HepG2 (cell line): ENCODE measurements around the gene LIPA. TPM values are rescaled to one million over a fixed set of nuclear protein-coding genes. Genes with fewer than 3 reads are reported as not detected.

ENCODE experiments used
- ATAC-seq: fragments of 200-7000 bp; cut with Tn5 transposase; 3 replicates; pipeline ENCODE4 v1.9.1; 2020; ENCODE audit warnings: mild to moderate bottlenecking, moderate library complexity
- BruUV-seq: library from RNA; stranded (reverse); fragments of 400-500 nt; replicated peaks from 2 replicates; lab custom pipeline; 2021; lab: Mats Ljungman, UMichigan
- CTCF ChIA-PET: fragments of 300-600 bp; formaldehyde crosslinking; extraction: SDS; loops from one replicate; lab custom pipeline; 2021; ENCODE audit warnings: low total read pairs, inconsistent platforms, low intra/inter-chr PET ratio; lab: Yijun Ruan, JAX
- POLR2A ChIA-PET: fragments of 350-600 bp; sonication (Branson Sonifier 250); formaldehyde crosslinking; loops from one replicate; lab custom pipeline; 2020; ENCODE audit warnings: antibody characterized with exemption, inconsistent platforms; lab: Yijun Ruan, JAX
- DNase-seq: peaks from one replicate; pipeline ENCODE4 v3.0.0-alpha.2; 2015; ENCODE audit warnings: low spot score
- FAIRE-seq: peaks from 3 replicates; lab custom pipeline; 2011; peaks lifted over from hg19 to GRCh38; lab: Jason Lieb, UNC
- H2AFZ ChIP-seq: one replicate; pipeline ENCODE4 v1.6.1; 2011; ENCODE audit warnings: low read length, inconsistent platforms
- H3K27ac ChIP-seq: fragments of 300-600 bp; 3 replicates; pipeline ENCODE4 v1.8.0; 2011; ENCODE audit warnings: mixed run types, mild to moderate bottlenecking, mixed read lengths, low read length, inconsistent platforms; ENCODE audit not compliant: insufficient read depth; ENCODE audit errors: extremely low read length
- H3K27me3 ChIP-seq, 2 experiments: fragments of 200-600 bp in 1 of 2; 2 replicates in 1 of 2; 3 replicates in 1 of 2; pipeline versions ENCODE4 v1.6.0 to v1.8.0; 2011; ENCODE audit warnings: low read length in 2 of 2, mild to moderate bottlenecking in 2 of 2, moderate library complexity in 2 of 2, inconsistent platforms in 1 of 2; ENCODE audit not compliant: insufficient read depth in 2 of 2, control insufficient read depth in 1 of 2
- H3K36me3 ChIP-seq, 2 experiments: fragments of 200-600 bp in 1 of 2; replicated peaks in 1 of 2; 2 replicates in 1 of 2; 3 replicates in 1 of 2; pipeline versions ENCODE4 v1.5.1 to v1.8.0; 2011; ENCODE audit warnings: low read length in 2 of 2, inconsistent platforms in 1 of 2; ENCODE audit not compliant: insufficient read depth in 2 of 2, control insufficient read depth in 1 of 2
- H3K4me1 ChIP-seq: 2 replicates; pipeline ENCODE4 v1.5.1; 2012; ENCODE audit warnings: low read length, inconsistent platforms; ENCODE audit not compliant: insufficient read depth
- H3K4me2 ChIP-seq: 2 replicates; pipeline ENCODE4 v1.6.0; 2011; ENCODE audit warnings: low read depth, low read length, inconsistent platforms
- H3K4me3 ChIP-seq, 3 experiments: fragments of 200-600 bp in 1 of 3; sonication (generic), shearing (Covaris generic) in 1 of 3; replicated peaks in 1 of 3; 2 replicates each; pipeline ENCODE4 v1.5.1; 2011 to 2016; ENCODE audit warnings: low read length in 3 of 3, inconsistent platforms in 2 of 3, low read depth in 2 of 3, mild to moderate bottlenecking in 2 of 3, control low read depth in 1 of 3, mixed read lengths in 1 of 3; ENCODE audit not compliant: insufficient read depth in 1 of 3
- H3K79me2 ChIP-seq: one replicate; pipeline ENCODE4 v1.6.1; 2011; ENCODE audit warnings: low read length, inconsistent platforms; ENCODE audit not compliant: insufficient read depth
- H3K9ac ChIP-seq: 2 replicates; pipeline ENCODE4 v1.6.0; 2011; ENCODE audit warnings: mild to moderate bottlenecking, low read depth, low read length, inconsistent platforms; ENCODE audit not compliant: insufficient read depth
- H3K9me3 ChIP-seq: 2 replicates; pipeline ENCODE4 v1.5.1; 2012; ENCODE audit warnings: mild to moderate bottlenecking, low read length
- H4K20me1 ChIP-seq: 2 replicates; pipeline ENCODE4 v1.6.0; 2011; ENCODE audit warnings: inconsistent platforms, mild to moderate bottlenecking, low read length, moderate library complexity; ENCODE audit not compliant: insufficient read depth
- PHF5A ChIP-seq: IDR thresholded peaks from one replicate; pipeline ENCODE4 v1.6.1; 2018; ENCODE audit warnings: low read depth, missing genetic modification reagents; ENCODE audit not compliant: unreplicated experiment
- RBAK ChIP-seq: sonication (generic); formaldehyde crosslinking; IDR thresholded peaks from 2 replicates; pipeline ENCODE4 v1.5.1; 2020; ENCODE audit warnings: mild to moderate bottlenecking, missing genetic modification reagents
- STAT5B ChIP-seq: sonication (generic); formaldehyde crosslinking; IDR thresholded peaks from 2 replicates; pipeline ENCODE4 v1.4.0; 2020; ENCODE audit warnings: missing genetic modification reagents
- ZNF333 ChIP-seq: sonication (generic); formaldehyde crosslinking; IDR thresholded peaks from 2 replicates; pipeline ENCODE4 v1.4.0; 2020; ENCODE audit warnings: mild to moderate bottlenecking, missing genetic modification reagents, borderline replicate concordance
- WGBS: methylation state at CpG from one replicate; pipeline ENCODE4 v1.1.6; 2017; ENCODE audit warnings: low lambda C conversion rate; 5-methylcytosine and 5-hydroxymethylcytosine counted together
- in situ Hi-C: cut with HindIII; loops from 2 replicates; pipeline ENCODE4 v1.10.0; 2017; ENCODE audit warnings: low pct_unique_long_range_greater_than_20kb; ENCODE audit not compliant: extremely low pct_ligation_motif_present
- intact Hi-C: fragments of 100-400 bp; cut with micrococcal nuclease; formaldehyde crosslinking; loops from one replicate; pipeline ENCODE4 v1.10.0; 2022; ENCODE audit not compliant: unreplicated experiment
- polyA plus RNA-seq, 8 experiments: library from polyadenylated mRNA; depleted of rRNA in 3 of 8; stranded (reverse) in 7 of 8; unstranded in 1 of 8; fragments of >200 nt; fragmentation: Illumina TruSeq in 4 of 8; extraction: Trizol in 4 of 8; gene quantifications; 2 replicates each; pipeline versions ENCODE4 v1.2.1 to v1.2.3, GENCODE V29; 2011 to 2016; ENCODE audit warnings: low read depth in 4 of 8, missing spikeins in 1 of 8, mixed read lengths in 1 of 8; ENCODE audit not compliant: insufficient read depth in 1 of 8
- total RNA-seq, 5 experiments: library from RNA; depleted of rRNA; stranded (reverse); fragments of >200 nt; fragmentation: Illumina TruSeq; extraction: Trizol; gene quantifications; 2 replicates each; pipeline ENCODE4 v1.2.3, GENCODE V29; 2016; ENCODE audit warnings: low read depth in 1 of 5
- TF ChIP-seq, protein P1 (sequence below): sonication (generic); formaldehyde crosslinking; IDR thresholded peaks from 2 replicates; pipeline ENCODE4 v1.5.1; 2020; ENCODE audit warnings: missing genetic modification reagents, mild to moderate bottlenecking, borderline replicate concordance

Gene LIPA
- total and polyA plus RNA-seq, 2 of the 13 experiments (the other 11 are each of a cell fraction or from before 2014, with no cell fraction given): 57.1 to 79.5 TPM

GRCh38 chr10:89221919-89222318, 29.7 kb downstream of the LIPA start:
- 85% methylated on average over 2 of the region's 2 CpGs for WGBS
- no peak overlapping the region for H2AFZ ChIP-seq
- ATAC-seq (no peak), FAIRE-seq (no peak), DNase-seq (no peak)
- peaks cover 2 to 3% of the 10 kb centered on the region in 2 experiments; a peak in 2 of 5 replicates for H3K36me3 ChIP-seq
- TF ChIP-seq STAT5B (no peak), ZNF333 (no peak)
- H3K9me3 ChIP-seq: no peaks in the 10 kb centered on the region
- intact Hi-C loops (no loop called here), in situ Hi-C loops (loop anchor here (25.0 kb wide), 1 partner anchor 385 kb away; no protein-coding TSS in a partner anchor)
- BruUV-seq: no TSS peak
- H3K27ac ChIP-seq: no peak overlapping the region
- H3K4me3 ChIP-seq: no peak overlapping the region
- no peaks in the 10 kb centered on the region for H3K4me1 ChIP-seq
- H3K9ac ChIP-seq: no peak overlapping the region
- H3K79me2 ChIP-seq: no peaks in the 10 kb centered on the region
- POLR2A ChIA-PET: no interaction called here
- H3K4me2 ChIP-seq: no peak overlapping the region
- H4K20me1 ChIP-seq: peaks cover 6% of the 10 kb centered on the region; the same call in 1 of the 2 replicates
- CTCF ChIA-PET: no interaction called here
- no peaks in the 10 kb centered on the region for H3K27me3 ChIP-seq

- H3K9me3 ChIP-seq: no peaks in the 10 kb centered on the region
- H2AFZ ChIP-seq: no peak overlapping the region
- no peak overlapping the region for H3K4me3 ChIP-seq
- intact Hi-C loops: no loop called here
- no peak overlapping the region for H3K9ac ChIP-seq
- DNase-seq (no peak), FAIRE-seq (no peak)
- no peaks in the 10 kb centered on the region for H3K4me1 ChIP-seq
- no TSS peak for BruUV-seq
- H3K36me3 ChIP-seq: peaks cover 3 to 10% of the 10 kb centered on the region in 2 experiments; a peak in 3 of 5 replicates
- ChIA-PET POLR2A (no interaction called here), CTCF (no interaction called here)
- H4K20me1 ChIP-seq: peaks cover 6% of the 10 kb centered on the region; the same call in 1 of the 2 replicates
- H3K4me2 ChIP-seq: no peak overlapping the region
- no peaks in the 10 kb centered on the region for H3K79me2 ChIP-seq
- TF ChIP-seq, protein P1, sequence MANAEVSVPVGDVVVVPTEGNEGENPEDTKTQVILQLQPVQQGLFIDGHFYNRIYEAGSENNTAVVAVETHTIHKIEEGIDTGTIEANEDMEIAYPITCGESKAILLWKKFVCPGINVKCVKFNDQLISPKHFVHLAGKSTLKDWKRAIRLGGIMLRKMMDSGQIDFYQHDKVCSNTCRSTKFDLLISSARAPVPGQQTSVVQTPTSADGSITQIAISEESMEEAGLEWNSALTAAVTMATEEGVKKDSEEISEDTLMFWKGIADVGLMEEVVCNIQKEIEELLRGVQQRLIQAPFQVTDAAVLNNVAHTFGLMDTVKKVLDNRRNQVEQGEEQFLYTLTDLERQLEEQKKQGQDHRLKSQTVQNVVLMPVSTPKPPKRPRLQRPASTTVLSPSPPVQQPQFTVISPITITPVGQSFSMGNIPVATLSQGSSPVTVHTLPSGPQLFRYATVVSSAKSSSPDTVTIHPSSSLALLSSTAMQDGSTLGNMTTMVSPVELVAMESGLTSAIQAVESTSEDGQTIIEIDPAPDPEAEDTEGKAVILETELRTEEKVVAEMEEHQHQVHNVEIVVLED (CRISPR knock-in tag): no peak
- TF ChIP-seq RBAK: no peak
- no peak for TF ChIP-seq PHF5A (CRISPR knock-in tag)
- TF ChIP-seq, all 625 proteins: peak for 0
- 97% methylated on average over 4 of the region's 4 CpGs for WGBS
- in situ Hi-C loops: loop anchor here (25.0 kb wide), 1 partner anchor 382 kb away; no protein-coding TSS in a partner anchor
- H3K27me3 ChIP-seq: no peaks in the 10 kb centered on the region
- H3K27ac ChIP-seq: no peak overlapping the region
- no peak for ATAC-seq
These were observed 31.9 kb downstream of the LIPA start for GRCh38 chr10:89219513-89220218.
